Testis (tissue), 2 donors: ENCODE measurements around the gene BICD2.

Experiments
- CTCF ChIP-seq, 3 experiments: fragments of 450-650 bp in 2 of 3; fragments of 200-600 bp in 1 of 3; sonication (generic) in 1 of 3; IDR thresholded peaks; one replicate each; pipeline ENCODE4 v1.5.1; 2016 to 2019; ENCODE audit warnings: antibody characterized with exemption in 3 of 3, mild to moderate bottlenecking in 2 of 3, moderate library complexity in 1 of 3
- POLR2A ChIP-seq: fragments of 450-650 bp; IDR thresholded peaks from one replicate; pipeline ENCODE4 v1.6.1; 2017; ENCODE audit warnings: antibody characterized with exemption, mild to moderate bottlenecking, moderate library complexity

GRCh38 chr9:92725266-92725545, 39.4 kb downstream of the BICD2 start:
- no peak for TF ChIP-seq CTCF (IDR thresholded peaks at IDR 0.05)
- no peak for TF ChIP-seq POLR2A
